Common myeloid progenitor, CD34-positive (primary cell): ENCODE data around the gene NEK4.
"Not testable (repeated sequence)": the region's sequence is repeated elsewhere in the genome, so short reads cannot be mapped to it uniquely, and the experiment has no call there.

Experiments
- CTCF ChIA-PET: fragments of 350-600 bp; sonication (Branson Sonifier 250); formaldehyde crosslinking; loops from one replicate; lab custom pipeline; 2021; ENCODE audit warnings: antibody characterized with exemption; lab: Charles Lee
- POLR2A ChIA-PET: fragments of 350-600 bp; sonication (Branson Sonifier 250); formaldehyde crosslinking; loops from one replicate; lab custom pipeline; 2021; ENCODE audit warnings: antibody characterized with exemption; lab: Charles Lee
- DNase-seq, 3 donors: peaks; one replicate each; pipeline versions ENCODE4 v3.0.0 to v3.0.0-alpha.2; 2013
- H3K27ac ChIP-seq, 2 experiments: 1 replicate in 1 of 2; 2 replicates in 1 of 2; pipeline ENCODE4 v1.7.0; 2013; ENCODE audit warnings: inconsistent platforms in 2 of 2, low read length in 2 of 2, mild to moderate bottlenecking in 2 of 2, low read depth in 1 of 2, moderate library complexity in 1 of 2; ENCODE audit not compliant: severe bottlenecking in 2 of 2, insufficient read depth in 1 of 2, poor library complexity in 1 of 2
- H3K27me3 ChIP-seq, 5 experiments: replicated peaks in 2 of 5; 1 replicate in 3 of 5; 2 replicates in 2 of 5; pipeline versions ENCODE4 v1.6.1 to v1.7.0; 2013; ENCODE audit warnings: low read length in 4 of 5, mild to moderate bottlenecking in 2 of 5, moderate library complexity in 2 of 5, inconsistent platforms in 1 of 5; ENCODE audit not compliant: insufficient read depth in 5 of 5, control insufficient read depth in 4 of 5
- H3K36me3 ChIP-seq, 4 experiments: 1 replicate in 2 of 4; 2 replicates in 2 of 4; pipeline versions ENCODE4 v1.6.1 to v1.7.0; 2013; ENCODE audit warnings: low read length in 3 of 4, control low read depth in 1 of 4, mild to moderate bottlenecking in 1 of 4; ENCODE audit not compliant: control insufficient read depth in 4 of 4, insufficient read depth in 4 of 4
- H3K4me1 ChIP-seq, 4 experiments: 1 replicate in 3 of 4; 2 replicates in 1 of 4; pipeline versions ENCODE4 v1.6.1 to v1.7.1; 2013; ENCODE audit warnings: low read length in 3 of 4, mild to moderate bottlenecking in 3 of 4, control low read depth in 1 of 4, inconsistent platforms in 1 of 4, moderate library complexity in 1 of 4; ENCODE audit not compliant: control insufficient read depth in 4 of 4, insufficient read depth in 4 of 4; ENCODE audit errors: control extremely low read depth in 1 of 4
- H3K4me3 ChIP-seq, 7 experiments: 1 replicate in 4 of 7; 2 replicates in 3 of 7; pipeline versions ENCODE4 v1.5.1 to v1.7.0; 2013; ENCODE audit warnings: mild to moderate bottlenecking in 7 of 7, low read length in 6 of 7, moderate library complexity in 6 of 7, inconsistent platforms in 2 of 7, low read depth in 2 of 7, control low read depth in 1 of 7; ENCODE audit not compliant: insufficient read depth in 4 of 7, control insufficient read depth in 1 of 7; ENCODE audit errors: extremely low read depth in 1 of 7
- H3K9me3 ChIP-seq, 5 experiments: 1 replicate in 4 of 5; 2 replicates in 1 of 5; pipeline versions ENCODE4 v1.6.1 to v1.7.1; 2013; ENCODE audit warnings: low read length in 4 of 5, mild to moderate bottlenecking in 2 of 5, inconsistent platforms in 1 of 5, low read depth in 1 of 5, moderate library complexity in 1 of 5; ENCODE audit not compliant: control insufficient read depth in 4 of 5, insufficient read depth in 2 of 5; ENCODE audit errors: control extremely low read depth in 1 of 5
- WGBS: methylation state at CpG from one replicate; pipeline ENCODE4 v1.1.5; 2013; ENCODE audit not compliant: insufficient coverage; 5-methylcytosine and 5-hydroxymethylcytosine counted together

NEK4 gene

GRCh38 chr3:52779011-52779836 lies 8.5 kb upstream of the NEK4 start:
- CTCF ChIA-PET = interaction anchor here (0.9 to 1.0 kb wide), 2 partner anchors 8 to 37 kb away, joined by 4 read pairs; partner anchors contain the start of gene NEK4
- POLR2A ChIA-PET = no interaction called here

DNA sequence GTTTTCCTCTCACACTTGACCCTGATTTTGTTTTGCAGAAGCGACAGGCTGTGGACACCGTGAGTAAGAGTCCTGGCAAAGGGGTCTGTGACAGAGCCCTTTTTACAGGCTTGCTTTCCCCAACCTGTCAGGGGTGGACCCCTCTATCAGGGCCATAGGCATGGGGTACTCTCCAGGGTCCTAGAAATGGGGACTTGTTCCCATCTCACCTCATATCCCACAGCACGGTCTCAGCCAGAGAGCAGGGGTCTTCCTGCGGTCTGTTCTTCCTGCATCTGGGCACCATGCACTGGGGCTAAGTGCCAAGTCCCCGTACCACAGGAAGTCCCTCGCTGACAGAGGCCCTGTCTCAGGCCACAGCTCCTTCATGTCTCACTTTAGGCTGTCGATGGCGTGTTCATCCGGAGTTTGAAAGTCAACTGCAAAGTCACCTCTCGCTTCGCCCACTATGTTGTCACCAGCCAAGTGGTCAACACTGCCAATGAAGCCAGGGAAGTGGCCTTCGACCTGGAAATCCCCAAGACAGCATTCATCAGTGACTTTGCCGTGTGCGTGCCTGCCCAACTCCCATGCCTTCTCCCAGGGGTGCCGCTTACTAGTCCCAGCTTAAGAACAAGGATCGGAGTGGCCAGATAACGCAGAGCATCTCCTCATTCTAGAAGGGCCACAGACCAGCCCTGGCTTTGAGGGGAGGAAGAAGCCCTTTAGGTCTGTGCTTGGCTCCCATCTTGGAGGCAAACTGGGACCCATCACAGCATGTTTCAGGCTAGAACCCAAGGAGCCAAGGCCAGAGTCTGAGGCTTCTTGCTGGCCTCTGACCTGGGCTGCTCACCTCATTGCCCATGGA lies 7.4 kb upstream of the NEK4 start:
- H3K4me3 ChIP-seq = peak overlapping the region in 1 of 7 experiments; percentile 31
- WGBS = 55% methylated on average over 17 of the region's 17 CpGs
- H3K36me3 ChIP-seq = no peaks in the 10 kb centered on the region
- ChIA-PET POLR2A (no interaction called here), CTCF (no interaction called here)
- peaks cover 0 to 30% (median 21%) of the 10 kb centered on the region in 4 experiments for H3K4me1 ChIP-seq
- H3K9me3 ChIP-seq = no peaks in the 10 kb centered on the region
- peak; percentile 22 to 47 (median 46) for DNase-seq
- peaks cover 0 to 5% (median 0%) of the 10 kb centered on the region in 5 experiments for H3K27me3 ChIP-seq
- H3K27ac ChIP-seq = no peak overlapping the region

More at GRCh38 chr3:52779011-52779836, 8.5 kb upstream of the NEK4 start:
- Histone ChIP-seq H3K27me3 (peaks cover 0 to 5% (median 0%) of the 10 kb centered on the region in 5 experiments), H3K9me3 (no peaks in the 10 kb centered on the region), H3K4me1 (peaks cover 0 to 30% (median 21%) of the 10 kb centered on the region in 4 experiments), H3K27ac (no peak overlapping the region), H3K4me3 (no peak overlapping the region), H3K36me3 (no peaks in the 10 kb centered on the region)
- DNase-seq = peak; percentile 24 to 86 (median 83)
- WGBS = 76% methylated on average over 9 of the region's 11 CpGs

- ChIA-PET POLR2A (no interaction called here), CTCF (interaction anchor here (1.1 kb wide), 1 partner anchor 50 kb away, joined by 3 read pairs; no protein-coding TSS in a partner anchor)
- no peak within 1 kb of the TSS for H3K27ac ChIP-seq
- H3K36me3 ChIP-seq = no peaks in the 10 kb centered on the region
- WGBS = 94% methylated on average over 12 of the region's 12 CpGs
- H3K27me3 ChIP-seq = peaks cover 0 to 3% (median 0%) of the 10 kb centered on the region in 5 experiments
- DNase-seq = no peak
- H3K4me3 ChIP-seq = peak within 1 kb of the TSS in 1 of 7 experiments; percentile 31
- H3K4me1 ChIP-seq = peaks cover 0 to 30% (median 21%) of the 10 kb centered on the region in 4 experiments
- no peaks in the 10 kb centered on the region for H3K9me3 ChIP-seq
These were observed 6.6 kb upstream of the NEK4 start, which contains the start of gene ITIH1 for GRCh38 chr3:52777127-52777958. TSS of gene ITIH1 (plus strand) at chr3:52777599. CDS start at chr3:52777616, 17 bp downstream.

GRCh38 chr3:52776486-52776885 lies 5.7 kb upstream of the NEK4 start:
- WGBS = 94% methylated on average over 5 of the region's 6 CpGs
- DNase-seq, H3K36me3 ChIP-seq, H3K9me3 ChIP-seq, H3K27ac ChIP-seq, H3K4me3 ChIP-seq, H3K27me3 ChIP-seq, POLR2A ChIA-PET: not testable (repeated sequence)
- CTCF ChIA-PET = interaction anchor here (1.1 kb wide), 1 partner anchor 51 kb away, joined by 3 read pairs; no protein-coding TSS in a partner anchor
- H3K4me1 ChIP-seq = peaks cover 0 to 31% (median 23%) of the 10 kb centered on the region in 4 experiments

DNA sequence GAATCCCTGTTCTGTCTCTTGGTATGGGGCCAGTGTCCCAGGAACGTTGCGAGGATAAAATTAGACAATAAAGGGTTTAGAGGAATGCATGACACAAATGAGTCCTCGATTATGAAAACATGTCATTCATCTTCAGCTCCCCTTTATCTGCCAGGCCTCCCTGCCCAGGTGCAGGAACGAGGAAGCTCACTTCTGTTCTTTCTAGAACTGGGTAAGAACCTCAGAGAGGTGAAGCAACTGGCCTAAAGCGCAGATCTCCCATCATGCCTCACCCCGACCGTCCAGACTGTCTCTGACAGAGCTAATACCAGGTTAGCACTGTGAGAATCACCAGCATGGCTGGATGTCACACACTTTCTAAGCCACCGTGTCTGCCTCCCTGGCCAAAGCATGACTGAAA lies 5.1 kb upstream of the NEK4 start:
- no peaks in the 10 kb centered on the region for H3K36me3 ChIP-seq
- no peaks in the 10 kb centered on the region for H3K27me3 ChIP-seq
- 77% methylated on average over 4 of the region's 8 CpGs for WGBS
- H3K4me1 ChIP-seq = peaks cover 0 to 37% (median 26%) of the 10 kb centered on the region in 4 experiments
- no peak overlapping the region for H3K27ac ChIP-seq
- POLR2A ChIA-PET = no interaction called here
- CTCF ChIA-PET = interaction anchor here (1.1 kb wide), 1 partner anchor 52 kb away, joined by 3 read pairs; no protein-coding TSS in a partner anchor
- DNase-seq = no peak
- H3K9me3 ChIP-seq = no peaks in the 10 kb centered on the region
- no peak overlapping the region for H3K4me3 ChIP-seq
